ENCODE data around the gene POLR3G.

POLR3G gene

GRCh38 chr5:90474235-90475107 lies at the start of gene POLR3G, which contains the start of gene MBLAC2:
TSS of gene POLR3G (plus strand) at chr5:90474864. CDS start at chr5:90485568, 10,704 bp downstream.
TSS of gene MBLAC2 (minus strand) at chr5:90474771. CDS start at chr5:90474292, 479 bp downstream.
- Histone ChIP-seq H3K9me3 (ENCODE audit: control insufficient read depth, insufficient read depth, low read length) (no peaks in the 10 kb centered on the region), H3K4me3 (ENCODE audit: low read length) (peak within 1 kb of the TSS; percentile 65), H3K27ac (ENCODE audit: low read length) (no peak within 1 kb of the TSS), H3K36me3 (ENCODE audit: control insufficient read depth, insufficient read depth, low read length) (no peaks in the 10 kb centered on the region), H3K27me3 (ENCODE audit: control insufficient read depth, insufficient read depth, low read length) (no peaks in the 10 kb centered on the region), H3K4me1 (ENCODE audit: control insufficient read depth, insufficient read depth, low read length) (no peaks in the 10 kb centered on the region; the same call in 1 of the 2 replicates)
- no CpG with 5 or more reads among the region's 73 CpGs for WGBS (ENCODE audit: insufficient coverage, insufficient read length)
- no peak for DNase-seq (ENCODE audit: low read depth, low spot score)

GRCh38 chr5:90434116-90434714 lies 40.4 kb upstream of the POLR3G start:
- no peak overlapping the region for H3K27ac ChIP-seq (ENCODE audit: low read length)
- no peaks in the 10 kb centered on the region for H3K36me3 ChIP-seq (ENCODE audit: control insufficient read depth, insufficient read depth, low read length)
- no peaks in the 10 kb centered on the region; the same call in 1 of the 2 replicates for H3K4me1 ChIP-seq (ENCODE audit: control insufficient read depth, insufficient read depth, low read length)
- H3K4me3 ChIP-seq (ENCODE audit: low read length) = no peak overlapping the region
- no CpG with 5 or more reads among the region's 5 CpGs for WGBS (ENCODE audit: insufficient coverage, insufficient read length)
- DNase-seq (ENCODE audit: low read depth, low spot score) = no peak
- H3K9me3 ChIP-seq (ENCODE audit: control insufficient read depth, insufficient read depth, low read length) = no peaks in the 10 kb centered on the region
- no peaks in the 10 kb centered on the region for H3K27me3 ChIP-seq (ENCODE audit: control insufficient read depth, insufficient read depth, low read length)

- no peaks in the 10 kb centered on the region for H3K36me3 ChIP-seq (ENCODE audit: control insufficient read depth, insufficient read depth, low read length)
- no peak overlapping the region for H3K4me3 ChIP-seq (ENCODE audit: low read length)
- H3K27ac ChIP-seq (ENCODE audit: low read length) = no peak overlapping the region
- H3K27me3 ChIP-seq (ENCODE audit: control insufficient read depth, insufficient read depth, low read length) = no peaks in the 10 kb centered on the region
- no peaks in the 10 kb centered on the region; the same call in 1 of the 2 replicates for H3K4me1 ChIP-seq (ENCODE audit: control insufficient read depth, insufficient read depth, low read length)
- H3K9me3 ChIP-seq (ENCODE audit: control insufficient read depth, insufficient read depth, low read length) = no peaks in the 10 kb centered on the region
- DNase-seq (ENCODE audit: low read depth, low spot score) = no peak
These were observed 37.0 kb upstream of the POLR3G start for GRCh38 chr5:90437663-90438062.

- no CpG with 5 or more reads among the region's 1 CpG for WGBS (ENCODE audit: insufficient coverage, insufficient read length)
- Histone ChIP-seq H3K27me3 (ENCODE audit: control insufficient read depth, insufficient read depth, low read length) (no peaks in the 10 kb centered on the region), H3K4me1 (ENCODE audit: control insufficient read depth, insufficient read depth, low read length) (no peaks in the 10 kb centered on the region; the same call in 1 of the 2 replicates), H3K27ac (ENCODE audit: low read length) (no peak overlapping the region), H3K9me3 (ENCODE audit: control insufficient read depth, insufficient read depth, low read length) (no peaks in the 10 kb centered on the region), H3K4me3 (ENCODE audit: low read length) (no peak overlapping the region), H3K36me3 (ENCODE audit: control insufficient read depth, insufficient read depth, low read length) (no peaks in the 10 kb centered on the region)
- no peak for DNase-seq (ENCODE audit: low read depth, low spot score)
These were observed 36.6 kb upstream of the POLR3G start for GRCh38 chr5:90438100-90438499.

- Histone ChIP-seq H3K27ac (ENCODE audit: low read length) (no peak overlapping the region), H3K9me3 (ENCODE audit: control insufficient read depth, insufficient read depth, low read length) (no peaks in the 10 kb centered on the region), H3K36me3 (ENCODE audit: control insufficient read depth, insufficient read depth, low read length) (no peaks in the 10 kb centered on the region), H3K27me3 (ENCODE audit: control insufficient read depth, insufficient read depth, low read length) (no peaks in the 10 kb centered on the region), H3K4me1 (ENCODE audit: control insufficient read depth, insufficient read depth, low read length) (no peaks in the 10 kb centered on the region), H3K4me3 (ENCODE audit: low read length) (no peak overlapping the region)
- no CpG with 5 or more reads among the region's 2 CpGs for WGBS (ENCODE audit: insufficient coverage, insufficient read length)
- DNase-seq (ENCODE audit: low read depth, low spot score) = no peak
These were observed 34.0 kb upstream of the POLR3G start for GRCh38 chr5:90440644-90441043.

GRCh38 chr5:90446961-90447360 lies 27.7 kb upstream of the POLR3G start:
- Histone ChIP-seq H3K9me3 (ENCODE audit: control insufficient read depth, insufficient read depth, low read length) (no peaks in the 10 kb centered on the region), H3K27ac (ENCODE audit: low read length) (no peak overlapping the region), H3K4me1 (ENCODE audit: control insufficient read depth, insufficient read depth, low read length) (no peaks in the 10 kb centered on the region), H3K36me3 (ENCODE audit: control insufficient read depth, insufficient read depth, low read length) (no peaks in the 10 kb centered on the region), H3K27me3 (ENCODE audit: control insufficient read depth, insufficient read depth, low read length) (no peaks in the 10 kb centered on the region), H3K4me3 (ENCODE audit: low read length) (no peak overlapping the region)
- no peak for DNase-seq (ENCODE audit: low read depth, low spot score)

- WGBS (ENCODE audit: insufficient coverage, insufficient read length) = no CpG with 5 or more reads among the region's 4 CpGs
- peaks cover 3% of the 10 kb centered on the region; the same call in 1 of the 2 replicates for H3K4me1 ChIP-seq (ENCODE audit: control insufficient read depth, insufficient read depth, low read length)
- no peaks in the 10 kb centered on the region for H3K36me3 ChIP-seq (ENCODE audit: control insufficient read depth, insufficient read depth, low read length)
These were observed 13.4 kb upstream of the POLR3G start for GRCh38 chr5:90461288-90461687.

GRCh38 chr5:90472783-90473395 lies 1.8 kb upstream of the POLR3G start:
- DNase-seq (ENCODE audit: low read depth, low spot score) = no peak
- Histone ChIP-seq H3K27ac (ENCODE audit: low read length) (no peak overlapping the region), H3K9me3 (ENCODE audit: control insufficient read depth, insufficient read depth, low read length) (no peaks in the 10 kb centered on the region)

More at GRCh38 chr5:90461288-90461687, 13.4 kb upstream of the POLR3G start:
- no peaks in the 10 kb centered on the region for H3K9me3 ChIP-seq (ENCODE audit: control insufficient read depth, insufficient read depth, low read length)
- H3K4me3 ChIP-seq (ENCODE audit: low read length) = no peak overlapping the region
- no peak overlapping the region for H3K27ac ChIP-seq (ENCODE audit: low read length)
- H3K27me3 ChIP-seq (ENCODE audit: control insufficient read depth, insufficient read depth, low read length) = no peaks in the 10 kb centered on the region
- no peak for DNase-seq (ENCODE audit: low read depth, low spot score)

GRCh38 chr5:90473396-90474234 lies 1.0 kb upstream of the POLR3G start:
- no CpG with 5 or more reads among the region's 56 CpGs for WGBS (ENCODE audit: insufficient coverage, insufficient read length)
- no peak for DNase-seq (ENCODE audit: low read depth, low spot score)

More at GRCh38 chr5:90472783-90473395, 1.8 kb upstream of the POLR3G start:
- peak overlapping the region; percentile 49; the same call in 1 of the 2 replicates for H3K4me3 ChIP-seq (ENCODE audit: low read length)
- H3K4me1 ChIP-seq (ENCODE audit: control insufficient read depth, insufficient read depth, low read length) = no peaks in the 10 kb centered on the region; the same call in 1 of the 2 replicates
- no CpG with 5 or more reads among the region's 9 CpGs for WGBS (ENCODE audit: insufficient coverage, insufficient read length)
- no peaks in the 10 kb centered on the region for H3K27me3 ChIP-seq (ENCODE audit: control insufficient read depth, insufficient read depth, low read length)
- H3K36me3 ChIP-seq (ENCODE audit: control insufficient read depth, insufficient read depth, low read length) = no peaks in the 10 kb centered on the region

More at GRCh38 chr5:90473396-90474234, 1.0 kb upstream of the POLR3G start:
- Histone ChIP-seq H3K36me3 (ENCODE audit: control insufficient read depth, insufficient read depth, low read length) (no peaks in the 10 kb centered on the region), H3K27ac (ENCODE audit: low read length) (no peak overlapping the region), H3K9me3 (ENCODE audit: control insufficient read depth, insufficient read depth, low read length) (no peaks in the 10 kb centered on the region), H3K4me3 (ENCODE audit: low read length) (peak overlapping the region; percentile 49), H3K4me1 (ENCODE audit: control insufficient read depth, insufficient read depth, low read length) (no peaks in the 10 kb centered on the region; the same call in 1 of the 2 replicates), H3K27me3 (ENCODE audit: control insufficient read depth, insufficient read depth, low read length) (no peaks in the 10 kb centered on the region)
